Measurements from ENCODE around the gene PLD1.
"Not testable (repeated sequence)": the region's sequence is repeated elsewhere in the genome, so short reads cannot be mapped to it uniquely, and the experiment has no call there.

The PLD1 gene

DNA sequence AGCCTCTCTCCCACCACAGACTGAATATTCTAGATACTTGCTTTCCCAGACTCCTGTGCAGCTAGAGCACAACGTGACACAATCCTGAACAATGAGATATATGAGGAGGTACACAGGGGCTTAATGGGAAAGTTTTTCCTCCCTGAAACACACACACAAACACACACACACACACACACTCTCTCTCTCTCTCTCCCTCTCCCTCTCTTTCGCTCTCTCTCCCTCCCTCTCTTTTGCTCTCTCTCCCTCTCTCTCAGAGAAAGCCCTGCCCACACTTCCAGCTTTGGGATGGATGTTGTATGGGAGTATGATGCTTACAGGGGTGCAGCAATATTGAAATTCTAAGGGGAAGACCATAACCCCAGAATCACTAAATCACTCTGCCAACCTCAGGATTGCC is 110.1 kb downstream of the PLD1 start:
- H3K4me3 ChIP-seq (ENCODE audit: low read depth, low read length), result no peak overlapping the region
- peaks cover 2% of the 10 kb centered on the region; the same call in 1 of the 2 replicates for H3K4me1 ChIP-seq
- no peaks in the 10 kb centered on the region for H3K36me3 ChIP-seq
- TF ChIP-seq, protein P1, sequence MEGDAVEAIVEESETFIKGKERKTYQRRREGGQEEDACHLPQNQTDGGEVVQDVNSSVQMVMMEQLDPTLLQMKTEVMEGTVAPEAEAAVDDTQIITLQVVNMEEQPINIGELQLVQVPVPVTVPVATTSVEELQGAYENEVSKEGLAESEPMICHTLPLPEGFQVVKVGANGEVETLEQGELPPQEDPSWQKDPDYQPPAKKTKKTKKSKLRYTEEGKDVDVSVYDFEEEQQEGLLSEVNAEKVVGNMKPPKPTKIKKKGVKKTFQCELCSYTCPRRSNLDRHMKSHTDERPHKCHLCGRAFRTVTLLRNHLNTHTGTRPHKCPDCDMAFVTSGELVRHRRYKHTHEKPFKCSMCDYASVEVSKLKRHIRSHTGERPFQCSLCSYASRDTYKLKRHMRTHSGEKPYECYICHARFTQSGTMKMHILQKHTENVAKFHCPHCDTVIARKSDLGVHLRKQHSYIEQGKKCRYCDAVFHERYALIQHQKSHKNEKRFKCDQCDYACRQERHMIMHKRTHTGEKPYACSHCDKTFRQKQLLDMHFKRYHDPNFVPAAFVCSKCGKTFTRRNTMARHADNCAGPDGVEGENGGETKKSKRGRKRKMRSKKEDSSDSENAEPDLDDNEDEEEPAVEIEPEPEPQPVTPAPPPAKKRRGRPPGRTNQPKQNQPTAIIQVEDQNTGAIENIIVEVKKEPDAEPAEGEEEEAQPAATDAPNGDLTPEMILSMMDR (IDR thresholded peaks at IDR 0.05; ENCODE audit: low read depth, low read length), result no peak
- no peak for DNase-seq
- H3K9me3 ChIP-seq, result no peaks in the 10 kb centered on the region
- no peaks in the 10 kb centered on the region for H3K27me3 ChIP-seq

DNA sequence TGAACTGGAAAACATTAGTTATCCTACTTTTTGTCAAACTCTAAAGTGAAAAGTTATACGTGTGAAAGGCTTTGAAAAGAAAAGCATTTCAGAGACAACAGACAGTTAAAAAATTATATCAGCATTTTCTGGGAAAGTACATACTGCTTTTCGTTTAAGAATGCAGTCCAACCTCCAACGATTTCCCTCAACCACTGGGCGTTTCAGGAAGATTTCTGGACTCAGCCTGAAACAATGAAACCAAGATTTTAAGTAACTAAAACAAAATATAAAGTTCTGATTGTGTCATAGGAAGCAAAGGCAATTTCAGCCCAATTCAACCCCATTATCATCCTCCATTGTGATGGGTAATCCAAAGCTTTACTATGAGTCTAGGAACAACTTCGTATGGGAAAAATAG is 110.7 kb downstream of the PLD1 start:
- Histone ChIP-seq H3K27me3 (no peaks in the 10 kb centered on the region), H3K4me3 (ENCODE audit: low read depth, low read length) (no peak overlapping the region), H3K36me3 (no peaks in the 10 kb centered on the region), H3K9me3 (no peaks in the 10 kb centered on the region), H3K4me1 (peaks cover 6% of the 10 kb centered on the region; the same call in 1 of the 2 replicates)
- no peak for DNase-seq
- TF ChIP-seq, protein P1 (IDR thresholded peaks at IDR 0.05; ENCODE audit: low read depth, low read length), result no peak

DNA sequence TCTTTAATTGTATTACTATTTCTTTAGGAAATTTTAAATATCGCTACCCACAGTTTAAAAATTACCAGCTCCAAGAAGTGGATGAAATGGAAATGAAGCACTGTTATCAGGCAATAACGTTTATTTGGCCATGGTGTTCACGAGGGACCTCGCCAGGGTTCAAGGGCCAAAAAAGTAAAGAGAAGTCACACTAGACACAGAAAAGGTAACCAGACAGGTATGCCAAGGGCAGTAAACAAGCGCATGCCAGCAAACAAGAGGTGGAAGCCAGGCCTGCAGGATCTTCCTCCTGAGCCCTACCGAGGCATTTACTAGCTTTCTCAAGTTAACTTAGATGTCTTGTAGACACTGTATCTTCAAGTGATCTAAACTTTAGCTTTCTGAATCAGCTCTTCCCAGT is 113.5 kb downstream of the PLD1 start:
- TF ChIP-seq, protein P1 (IDR thresholded peaks at IDR 0.05; ENCODE audit: low read depth, low read length), result no peak
- Histone ChIP-seq H3K4me1 (peaks cover 6% of the 10 kb centered on the region; the same call in 1 of the 2 replicates), H3K9me3 (no peaks in the 10 kb centered on the region), H3K36me3 (no peaks in the 10 kb centered on the region), H3K27me3 (no peaks in the 10 kb centered on the region), H3K4me3 (ENCODE audit: low read depth, low read length) (no peak overlapping the region)
- no peak for DNase-seq

DNA sequence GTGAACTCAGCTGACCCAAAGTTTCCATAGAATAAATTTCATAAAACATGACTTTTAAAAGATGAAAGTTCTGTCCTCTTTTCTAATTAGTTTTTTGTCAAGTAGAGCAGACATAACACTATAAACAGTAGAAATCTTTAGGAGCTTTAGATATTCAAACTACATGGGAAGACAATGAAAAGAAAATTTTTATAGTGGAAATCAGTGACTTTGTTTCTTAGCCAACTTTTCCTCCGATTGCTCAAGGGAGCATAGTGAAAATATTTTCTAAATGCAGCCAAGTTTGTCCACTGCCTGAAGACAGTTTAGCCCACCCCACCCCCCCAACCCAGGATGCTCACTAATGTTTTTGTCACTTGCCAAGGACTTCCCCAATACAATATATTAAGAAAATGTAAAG is 114.9 kb downstream of the PLD1 start:
- Histone ChIP-seq H3K36me3 (no peaks in the 10 kb centered on the region), H3K9me3 (no peaks in the 10 kb centered on the region), H3K4me1 (peaks cover 6% of the 10 kb centered on the region; the same call in 1 of the 2 replicates), H3K27me3 (no peaks in the 10 kb centered on the region), H3K4me3 (ENCODE audit: low read depth, low read length) (no peak overlapping the region)
- TF ChIP-seq, protein P1 (IDR thresholded peaks at IDR 0.05; ENCODE audit: low read depth, low read length), result no peak
- no peak for DNase-seq

DNA sequence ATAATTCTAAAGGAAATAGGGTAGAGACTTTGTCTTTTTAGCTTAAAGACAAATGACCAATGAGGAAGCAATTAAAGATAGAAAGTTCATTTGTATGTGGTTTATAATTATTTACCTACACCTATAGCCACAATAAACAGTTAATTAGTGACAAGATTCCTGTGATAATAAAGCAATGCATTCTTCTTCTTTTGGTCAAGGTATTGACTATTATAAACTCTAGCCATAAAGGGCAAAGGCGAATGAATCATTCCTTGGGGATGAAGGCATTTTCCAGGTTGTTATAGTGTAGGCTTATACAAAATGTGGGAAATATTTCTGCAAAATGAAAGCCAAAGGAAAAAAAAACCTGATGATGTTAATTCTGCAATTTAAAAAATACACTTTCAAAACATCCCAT is 115.4 kb downstream of the PLD1 start:
- Histone ChIP-seq H3K4me1 (peaks cover 6% of the 10 kb centered on the region; the same call in 1 of the 2 replicates), H3K27me3 (no peaks in the 10 kb centered on the region), H3K9me3 (no peaks in the 10 kb centered on the region), H3K36me3 (no peaks in the 10 kb centered on the region), H3K4me3 (ENCODE audit: low read depth, low read length) (no peak overlapping the region)
- TF ChIP-seq, protein P1 (IDR thresholded peaks at IDR 0.05; ENCODE audit: low read depth, low read length), result no peak
- no peak for DNase-seq

DNA sequence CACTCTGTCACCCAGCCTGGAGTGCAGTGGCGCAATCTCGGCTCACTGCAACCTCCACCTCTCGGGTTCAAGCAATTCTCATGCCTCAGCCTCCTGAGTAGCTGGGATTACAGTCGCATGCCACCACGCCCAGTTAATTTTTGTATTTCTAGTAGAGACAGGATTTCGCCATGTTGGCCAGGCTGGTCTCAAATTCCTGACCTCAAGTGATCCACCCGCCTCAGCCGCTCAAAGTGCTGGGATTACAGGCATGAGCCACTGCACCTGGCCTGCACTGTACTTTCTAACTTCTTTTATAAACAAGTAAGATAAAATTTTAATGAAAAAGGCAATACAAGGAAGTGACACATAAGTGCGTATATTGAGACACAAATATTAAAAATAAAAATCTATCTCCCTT is 117.7 kb downstream of the PLD1 start:
- DNase-seq; H3K36me3 ChIP-seq; H3K4me3 ChIP-seq (ENCODE audit: low read depth, low read length); H3K9me3 ChIP-seq; H3K4me1 ChIP-seq; H3K27me3 ChIP-seq: not testable (repeated sequence)

DNA sequence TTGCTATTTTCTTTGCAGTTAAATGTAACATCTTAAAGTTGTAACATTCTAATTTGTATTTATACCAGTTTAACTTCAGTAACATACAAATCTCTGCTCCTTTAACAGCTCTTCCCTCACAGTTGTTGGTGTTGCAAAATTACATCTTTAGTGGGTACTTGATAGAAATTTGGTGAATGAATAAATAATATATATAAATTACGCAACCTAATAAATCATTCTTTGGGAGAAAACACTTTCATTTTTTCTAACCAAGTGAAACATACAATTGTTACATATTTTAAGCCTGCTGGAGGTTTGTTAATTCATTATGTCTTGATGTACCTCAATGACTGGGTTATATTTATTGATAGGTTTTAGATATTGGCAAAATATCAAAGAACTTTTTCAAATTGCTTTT is 118.8 kb downstream of the PLD1 start:
- H3K27me3 ChIP-seq, result no peaks in the 10 kb centered on the region
- TF ChIP-seq, protein P1 (IDR thresholded peaks at IDR 0.05; ENCODE audit: low read depth, low read length), result no peak

More for the DNA sequence above, 118.8 kb downstream of the PLD1 start:
- Histone ChIP-seq H3K4me1 (peaks cover 6% of the 10 kb centered on the region; the same call in 1 of the 2 replicates), H3K4me3 (ENCODE audit: low read depth, low read length) (no peak overlapping the region), H3K9me3 (no peaks in the 10 kb centered on the region), H3K36me3 (no peaks in the 10 kb centered on the region)
- no peak for DNase-seq

Measured in BE2C (cell line).